ENCODE results near the gene ZNF598. TPM values are rescaled to one million over a fixed set of nuclear protein-coding genes. Genes with fewer than 3 reads are reported as not detected.

ZNF598 gene
- total RNA-seq, 6 donors from 2014 or later: 20.1 to 62.8 (median 41.7) TPM

GRCh38 chr16:2045965-2046892 lies 36.6 kb upstream of the ZNF598 start:
- DNase-seq: no peak
- no peak for TF ChIP-seq CTCF (IDR thresholded peaks at IDR 0.05)
- no peak for TF ChIP-seq POLR2A (IDR thresholded peaks at IDR 0.05)
- TF ChIP-seq POLR2AphosphoS5 (IDR thresholded peaks at IDR 0.05): no peak
- TF ChIP-seq EP300 (IDR thresholded peaks at IDR 0.05): no peak
- Histone ChIP-seq H3K4me3 (peak overlapping the region in 2 of 4 donors; percentile 89 to 98), H3K27me3 (no peaks in the 10 kb centered on the region), H3K27ac (peak overlapping the region; percentile 73 to 97 (median 92)), H3K9me3 (no peaks in the 10 kb centered on the region), H3K36me3 (peaks cover 0 to 12% (median 6%) of the 10 kb centered on the region in 4 donors), H3K4me1 (peaks cover 67 to 76% (median 68%) of the 10 kb centered on the region in 4 donors)
- ATAC-seq (ENCODE audit: low FRiP score in 2 of 2): no peak
- WGBS, 2 donors: 75 to 76% methylated on average over 14 to 16 of the region's 21 CpGs

- no peak for ATAC-seq (ENCODE audit: low FRiP score in 2 of 2)
- Histone ChIP-seq H3K4me3 (peak overlapping the region in 1 of 4 donors; percentile 23), H3K9me3 (no peaks in the 10 kb centered on the region), H3K27me3 (no peaks in the 10 kb centered on the region), H3K4me1 (peaks cover 84 to 93% (median 85%) of the 10 kb centered on the region in 4 donors), H3K36me3 (peaks cover 0 to 3% (median 0%) of the 10 kb centered on the region in 4 donors), H3K27ac (peak overlapping the region; percentile 90 to 97 (median 95))
- TF ChIP-seq POLR2AphosphoS5 (IDR thresholded peaks at IDR 0.05): no peak
- peak in 1 of 2 donors; percentile 86 for DNase-seq
- WGBS, 2 donors: 62% methylated on average over 22 of the region's 22 CpGs; no CpG with 5 or more reads in 1 of the 2 donors
These were observed 34.9 kb upstream of the ZNF598 start for GRCh38 chr16:2044541-2044940.

GRCh38 chr16:2043667-2044451 lies 34.2 kb upstream of the ZNF598 start:
- peak overlapping the region; percentile 90 to 97 (median 95) for H3K27ac ChIP-seq
- peaks cover 89 to 93% (median 90%) of the 10 kb centered on the region in 4 donors for H3K4me1 ChIP-seq
- peak overlapping the region in 2 of 4 donors; percentile 10 to 23 for H3K4me3 ChIP-seq
- WGBS, 2 donors: 48 to 51% methylated on average over 14 to 20 of the region's 26 CpGs
- TF ChIP-seq CTCF (IDR thresholded peaks at IDR 0.05): no peak
- peak in 1 of 2 donors; percentile 70 for TF ChIP-seq POLR2AphosphoS5 (IDR thresholded peaks at IDR 0.05)
- peak in 1 of 4 donors; percentile 67 for TF ChIP-seq EP300 (IDR thresholded peaks at IDR 0.05)
- H3K27me3 ChIP-seq: no peaks in the 10 kb centered on the region
- DNase-seq: peak; percentile 89
- H3K36me3 ChIP-seq: peaks cover 0 to 7% (median 1%) of the 10 kb centered on the region in 4 donors
- no peaks in the 10 kb centered on the region for H3K9me3 ChIP-seq
- peak in 1 of 2 donors; percentile 3 for ATAC-seq (ENCODE audit: low FRiP score in 2 of 2)

- peaks cover 0 to 14% (median 4%) of the 10 kb centered on the region in 4 donors for H3K36me3 ChIP-seq
- ATAC-seq (ENCODE audit: low FRiP score in 2 of 2) (peak in 1 of 2 donors; percentile 0), DNase-seq (peak; percentile 74 to 91)
- no peaks in the 10 kb centered on the region for H3K27me3 ChIP-seq
- TF ChIP-seq EP300 (IDR thresholded peaks at IDR 0.05): peak in 1 of 4 donors; percentile 40
- no peak for TF ChIP-seq CTCF (IDR thresholded peaks at IDR 0.05)
- peak in 1 of 2 donors; percentile 5 for TF ChIP-seq POLR2AphosphoS5 (IDR thresholded peaks at IDR 0.05)
- TF ChIP-seq POLR2A (IDR thresholded peaks at IDR 0.05): no peak
- H3K4me3 ChIP-seq: peak overlapping the region in 2 of 4 donors; percentile 10 to 23
- peak overlapping the region; percentile 90 to 97 (median 95) for H3K27ac ChIP-seq
- H3K9me3 ChIP-seq: no peaks in the 10 kb centered on the region
- WGBS, 2 donors: 14 to 61% methylated on average over 1 to 11 of the region's 11 CpGs
- H3K4me1 ChIP-seq: peaks cover 90 to 93% (median 91%) of the 10 kb centered on the region in 4 donors
These were observed 33.5 kb upstream of the ZNF598 start for GRCh38 chr16:2042986-2043666.

All from upper lobe of left lung (tissue), 6 donors.